HG02970 (cell line): ENCODE data around the gene TLCD3A.

Experiments
- ATAC-seq: cut with Tn5 transposase; IDR thresholded peaks from one replicate; pipeline ENCODE4 v1.9.1; 2021; ENCODE audit warnings: mild to moderate bottlenecking, moderate library complexity, moderate number of reproducible peaks; ENCODE audit not compliant: unreplicated experiment, low FRiP score

TLCD3A gene

DNA sequence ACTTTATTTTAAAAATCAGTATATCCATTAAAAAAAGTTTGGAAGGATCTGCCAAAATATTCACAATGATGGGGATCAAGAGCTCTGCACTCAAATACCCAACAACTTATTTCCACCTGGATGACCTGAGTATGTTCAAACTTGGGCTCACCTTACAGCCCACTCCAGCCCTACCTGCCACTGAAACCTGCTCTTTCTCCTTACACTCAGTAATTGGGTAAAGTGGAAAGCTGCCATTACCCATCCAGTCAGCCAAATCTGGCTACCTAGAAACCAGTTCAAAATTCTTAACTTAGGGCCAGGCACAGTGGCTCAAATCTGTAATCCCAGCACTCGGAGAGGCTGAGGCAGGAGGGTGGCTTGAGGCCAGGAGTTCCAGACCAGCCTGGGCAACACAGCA lies 27.4 kb upstream of the TLCD3A start:
- no peak for ATAC-seq

DNA sequence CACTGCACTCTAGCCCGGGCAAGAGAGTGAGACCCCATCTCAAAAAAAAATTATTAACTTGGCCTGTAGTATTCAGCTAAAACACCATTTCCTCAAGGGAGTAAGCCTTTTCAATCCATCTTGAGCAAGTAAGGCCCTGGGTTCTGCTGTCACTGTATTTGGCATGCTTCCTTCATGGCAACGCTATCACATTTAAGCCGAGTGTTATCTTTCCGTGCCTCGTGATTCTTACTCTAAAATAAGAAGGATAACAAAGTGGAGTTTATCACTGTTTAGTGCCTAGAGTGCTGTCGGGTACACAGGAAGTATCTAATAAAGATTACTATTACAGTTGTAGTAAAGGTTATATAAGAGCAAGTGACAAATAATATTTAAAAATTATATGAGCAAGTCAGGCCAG lies 26.5 kb upstream of the TLCD3A start:
- ATAC-seq, result no peak

DNA sequence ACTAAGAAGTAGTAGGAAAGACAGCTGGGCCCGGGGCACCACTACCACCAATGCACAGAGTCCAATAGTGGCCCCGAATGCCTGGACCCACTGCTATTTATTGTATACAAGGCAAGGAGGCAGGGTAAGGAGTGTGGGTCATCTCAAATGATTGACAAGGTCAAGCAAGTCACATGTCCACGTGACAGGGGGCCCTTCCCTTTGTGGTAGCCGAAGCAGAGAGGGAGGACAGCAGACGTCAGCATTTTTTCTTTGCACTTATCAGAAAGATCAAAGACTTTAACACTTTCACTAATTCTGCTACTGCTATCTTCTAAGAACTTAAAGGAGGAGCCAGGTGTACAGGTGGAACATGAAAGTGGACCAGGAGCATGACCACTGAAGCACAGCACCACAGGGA lies 24.3 kb upstream of the TLCD3A start:
- no peak for ATAC-seq

GRCh38 chr17:718075-718474 lies 14.3 kb upstream of the TLCD3A start:
- no peak for ATAC-seq

GRCh38 chr17:720706-721539 lies 11.5 kb upstream of the TLCD3A start:
- ATAC-seq, result no peak

GRCh38 chr17:721540-721937 lies 10.9 kb upstream of the TLCD3A start:
- ATAC-seq, result no peak

DNA sequence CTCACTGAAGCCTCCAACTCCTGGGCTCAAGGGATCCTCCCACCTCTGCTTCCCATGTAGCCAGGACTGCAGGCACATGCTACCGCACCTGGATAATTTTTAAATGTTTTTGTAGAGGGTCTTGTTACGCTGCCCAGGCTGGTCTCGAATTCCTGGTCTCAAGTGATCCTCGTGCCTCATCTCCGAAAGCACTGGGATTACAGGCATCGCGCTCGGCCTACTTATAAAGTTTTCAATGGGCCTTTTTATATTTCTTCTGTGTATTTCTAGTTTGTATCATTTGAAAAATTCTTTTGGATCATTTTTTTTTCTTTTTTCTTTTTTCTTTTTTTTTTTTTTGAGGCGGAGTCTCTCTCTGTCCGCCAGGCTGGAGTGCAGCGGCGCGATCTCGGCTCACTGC lies 7.3 kb upstream of the TLCD3A start:
- no peak for ATAC-seq

DNA sequence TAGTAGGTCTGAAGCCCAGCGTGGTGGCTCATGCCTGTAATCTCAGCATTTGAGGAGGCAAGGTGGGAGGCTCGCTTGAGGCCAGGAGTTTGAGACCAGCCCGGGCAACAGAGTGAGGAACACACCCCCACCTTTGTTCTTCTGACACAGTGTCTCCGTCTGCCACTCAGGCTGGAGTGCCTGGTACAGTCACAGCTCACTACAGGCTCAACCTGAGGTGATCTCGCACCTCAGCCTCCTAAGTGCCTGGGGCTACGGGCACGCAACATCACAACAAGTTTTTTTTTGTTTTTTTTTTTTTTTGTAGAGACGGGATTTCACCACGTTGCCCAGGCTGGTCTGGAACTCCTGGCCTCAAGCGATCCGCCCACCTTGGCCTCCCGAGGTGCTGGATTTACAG lies 6.7 kb upstream of the TLCD3A start:
- ATAC-seq, result no peak

DNA sequence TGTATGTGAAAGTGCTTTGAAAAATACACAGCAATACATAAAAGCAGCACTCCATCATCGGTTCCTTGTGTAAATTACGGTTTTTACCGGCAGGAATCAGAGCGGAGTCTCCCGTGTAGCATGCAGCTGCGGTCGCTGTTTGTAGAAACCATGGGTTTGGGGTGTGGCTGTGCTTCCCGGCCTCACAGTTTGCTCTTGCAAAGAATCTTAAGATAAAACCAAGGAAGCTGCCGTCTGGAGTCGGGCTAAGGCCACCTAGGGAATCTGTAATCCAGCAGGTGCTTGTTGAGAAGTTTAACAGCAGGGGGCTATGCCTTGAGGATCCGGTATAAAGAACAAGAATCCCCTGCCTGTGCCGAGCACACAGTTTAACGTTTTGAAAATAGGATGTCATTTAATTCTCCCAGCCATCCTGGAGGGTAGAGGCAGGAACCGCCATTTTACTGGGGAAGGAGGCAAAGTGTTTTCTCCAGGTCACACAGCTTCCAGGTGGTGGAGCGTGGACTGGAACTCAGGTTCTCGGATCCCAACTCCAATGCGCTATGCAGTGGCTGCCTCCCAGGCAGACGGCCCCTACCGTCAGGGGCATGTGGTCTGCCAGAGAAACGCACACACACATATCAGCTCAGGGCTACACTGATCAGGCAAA lies 6.0 kb upstream of the TLCD3A start:
- no peak for ATAC-seq

GRCh38 chr17:728911-729310 lies 3.5 kb upstream of the TLCD3A start:
- no peak for ATAC-seq

- no peak for ATAC-seq
Measured at GRCh38 chr17:731644-732066, 741 bp upstream of the TLCD3A start.

GRCh38 chr17:732902-733720 lies 715 bp downstream of the TLCD3A start:
- ATAC-seq, result peak; percentile 29

GRCh38 chr17:733743-734142 lies 1.3 kb downstream of the TLCD3A start:
- no peak for ATAC-seq

DNA sequence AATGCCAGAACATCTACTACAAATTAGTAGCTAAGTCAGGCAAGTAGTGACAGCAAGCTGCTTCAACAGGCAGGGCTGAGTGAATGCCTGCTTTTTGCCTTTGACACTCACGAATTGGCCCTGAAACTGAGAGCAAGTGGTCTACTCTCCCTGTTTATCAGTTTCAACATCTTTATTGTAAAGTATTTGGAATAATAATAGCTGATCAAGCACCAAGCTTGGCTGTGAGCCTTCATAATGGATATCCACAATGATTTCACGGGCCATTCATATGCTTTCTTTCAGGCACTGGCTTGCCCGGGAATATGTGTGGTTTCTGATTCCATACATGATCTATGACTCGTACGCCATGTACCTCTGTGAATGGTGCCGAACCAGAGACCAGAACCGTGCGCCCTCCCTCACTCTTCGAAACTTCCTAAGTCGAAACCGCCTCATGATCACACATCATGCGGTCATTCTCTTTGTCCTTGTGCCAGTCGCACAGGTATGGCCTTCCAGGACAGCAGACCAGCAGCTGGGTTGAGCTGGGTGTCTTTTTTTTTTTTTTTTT lies 5.2 kb downstream of the TLCD3A start:
- ATAC-seq, result no peak

- no peak for ATAC-seq
Measured at GRCh38 chr17:740240-741017, 8.0 kb downstream of the TLCD3A start.

DNA sequence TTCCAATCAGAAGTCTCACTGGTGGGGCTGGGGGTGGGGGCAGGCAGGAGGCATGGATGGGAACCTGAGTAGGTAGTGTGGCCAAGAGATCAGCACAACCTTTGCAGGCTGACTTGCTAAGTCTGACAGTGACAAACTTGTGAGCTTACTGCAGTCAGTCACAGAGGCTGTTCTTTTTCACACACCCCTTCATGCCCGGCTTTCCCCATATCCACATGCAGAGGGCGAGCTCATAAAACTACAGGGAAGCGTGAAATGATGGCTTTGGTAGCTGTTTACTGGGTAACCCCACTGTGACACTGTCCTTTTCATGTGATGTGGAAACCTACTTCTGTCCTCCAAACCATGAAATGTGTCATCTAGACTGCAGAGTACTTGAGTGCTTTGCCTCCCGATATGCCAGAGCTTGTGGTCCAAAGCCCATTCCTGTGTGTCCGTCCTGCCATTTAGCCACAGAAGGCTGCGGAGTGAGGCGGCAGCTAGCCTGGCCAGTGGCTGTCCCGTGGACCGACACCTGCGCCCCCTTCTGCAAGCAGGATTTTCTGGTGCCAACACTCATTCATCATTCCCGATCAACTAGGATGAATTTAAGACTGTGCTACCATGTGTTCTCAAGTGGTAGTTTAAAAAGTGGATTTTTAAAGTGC lies 9.9 kb downstream of the TLCD3A start:
- ATAC-seq, result no peak

DNA sequence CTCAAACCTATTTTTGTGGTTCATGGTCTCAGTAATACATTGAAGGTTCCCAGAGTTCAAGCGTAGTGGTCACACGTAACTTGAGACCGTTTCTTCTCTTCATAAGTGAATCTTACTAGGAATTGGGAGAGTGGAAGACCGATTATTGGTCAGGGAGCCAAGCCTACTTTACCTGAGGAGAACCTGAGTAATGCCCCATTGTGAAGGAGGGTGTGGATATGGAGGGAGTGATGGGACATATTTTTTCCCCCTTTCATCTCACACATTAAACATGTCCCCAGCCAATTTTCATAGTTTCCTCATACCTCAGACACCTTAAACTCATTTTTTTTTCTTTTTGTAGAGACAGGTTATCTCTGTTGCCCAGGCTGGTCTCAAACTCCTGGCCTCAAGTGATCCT lies 10.7 kb downstream of the TLCD3A start:
- no peak for ATAC-seq

DNA sequence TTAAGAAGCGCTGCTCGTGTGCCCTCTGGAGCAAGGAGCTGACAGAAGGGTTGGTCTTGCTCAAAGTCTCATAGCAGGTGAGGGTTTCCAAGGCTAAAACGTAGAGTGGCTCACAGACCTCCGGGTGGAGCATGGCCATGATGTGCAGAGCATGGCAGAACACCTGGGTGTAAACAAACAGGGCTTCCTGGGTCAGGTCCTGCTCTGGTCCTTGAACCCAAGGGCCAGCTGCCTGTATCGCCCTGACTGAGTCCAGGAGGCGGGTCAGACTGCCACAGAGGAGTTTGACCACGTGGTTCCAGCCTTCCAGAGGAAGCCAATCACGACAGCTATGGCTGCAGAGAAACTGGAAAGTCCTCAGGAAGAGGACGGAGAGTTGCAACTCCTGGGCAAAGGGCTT lies 12.5 kb downstream of the TLCD3A start:
- no peak for ATAC-seq

- no peak for ATAC-seq
Measured at GRCh38 chr17:745406-745805, 13.0 kb downstream of the TLCD3A start.

- no peak for ATAC-seq
Measured at GRCh38 chr17:746181-746580, 13.8 kb downstream of the TLCD3A start.
